NCI-H2227 (cell line): ENCODE data around the gene A3GALT2.

Experiments used
- DNase-seq: peaks from one replicate; lab custom pipeline; 2025; ENCODE audit not compliant: unreplicated experiment; lab: John Stamatoyannopoulos, UW

Gene A3GALT2

GRCh38 chr1:33272930-33273329 lies 48.0 kb downstream of the A3GALT2 start:
- DNase-seq, result no peak

- no peak for DNase-seq
Measured at GRCh38 chr1:33272509-33272908, 48.4 kb downstream of the A3GALT2 start.

GRCh38 chr1:33271666-33272505 lies 49.0 kb downstream of the A3GALT2 start:
- DNase-seq, result no peak

GRCh38 chr1:33270808-33271465 lies 50.0 kb downstream of the A3GALT2 start:
- DNase-seq, result no peak

- DNase-seq, result no peak
Measured at GRCh38 chr1:33270379-33270778, 50.5 kb downstream of the A3GALT2 start.

- no peak for DNase-seq
Measured at GRCh38 chr1:33269621-33270020, 51.3 kb downstream of the A3GALT2 start.

GRCh38 chr1:33268927-33269610 lies 51.8 kb downstream of the A3GALT2 start:
- no peak for DNase-seq

GRCh38 chr1:33268457-33268856 lies 52.4 kb downstream of the A3GALT2 start:
- DNase-seq, result no peak

- DNase-seq, result no peak
Measured at GRCh38 chr1:33267468-33268205, 53.3 kb downstream of the A3GALT2 start.

- no peak for DNase-seq
Measured at GRCh38 chr1:33266766-33267165, 54.1 kb downstream of the A3GALT2 start.

GRCh38 chr1:33265780-33266605 lies 54.9 kb downstream of the A3GALT2 start:
- no peak for DNase-seq

GRCh38 chr1:33263890-33264504 lies 56.9 kb downstream of the A3GALT2 start:
- DNase-seq, result no peak

GRCh38 chr1:33261344-33261743 lies 59.6 kb downstream of the A3GALT2 start:
- DNase-seq, result no peak

GRCh38 chr1:33260439-33260838 lies 60.5 kb downstream of the A3GALT2 start:
- DNase-seq, result no peak

GRCh38 chr1:33259879-33260278 lies 61.0 kb downstream of the A3GALT2 start:
- DNase-seq, result no peak

GRCh38 chr1:33258788-33259274 lies 62.1 kb downstream of the A3GALT2 start:
- DNase-seq, result no peak

- no peak for DNase-seq
Measured at GRCh38 chr1:33257772-33258712, 62.9 kb downstream of the A3GALT2 start.

GRCh38 chr1:33257207-33257771 lies 63.6 kb downstream of the A3GALT2 start:
- no peak for DNase-seq
